HG03432 (cell line): ENCODE data around the gene MINPP1.
"Not testable (repeated sequence)": the region's sequence is repeated elsewhere in the genome, so short reads cannot be mapped to it uniquely, and the experiment has no call there.

Experiments used
- ATAC-seq: cut with Tn5 transposase; IDR thresholded peaks from one replicate; pipeline ENCODE4 v1.9.1; 2021; ENCODE audit warnings: mild to moderate bottlenecking, moderate library complexity; ENCODE audit not compliant: unreplicated experiment

Gene MINPP1, protein sequence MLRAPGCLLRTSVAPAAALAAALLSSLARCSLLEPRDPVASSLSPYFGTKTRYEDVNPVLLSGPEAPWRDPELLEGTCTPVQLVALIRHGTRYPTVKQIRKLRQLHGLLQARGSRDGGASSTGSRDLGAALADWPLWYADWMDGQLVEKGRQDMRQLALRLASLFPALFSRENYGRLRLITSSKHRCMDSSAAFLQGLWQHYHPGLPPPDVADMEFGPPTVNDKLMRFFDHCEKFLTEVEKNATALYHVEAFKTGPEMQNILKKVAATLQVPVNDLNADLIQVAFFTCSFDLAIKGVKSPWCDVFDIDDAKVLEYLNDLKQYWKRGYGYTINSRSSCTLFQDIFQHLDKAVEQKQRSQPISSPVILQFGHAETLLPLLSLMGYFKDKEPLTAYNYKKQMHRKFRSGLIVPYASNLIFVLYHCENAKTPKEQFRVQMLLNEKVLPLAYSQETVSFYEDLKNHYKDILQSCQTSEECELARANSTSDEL

DNA sequence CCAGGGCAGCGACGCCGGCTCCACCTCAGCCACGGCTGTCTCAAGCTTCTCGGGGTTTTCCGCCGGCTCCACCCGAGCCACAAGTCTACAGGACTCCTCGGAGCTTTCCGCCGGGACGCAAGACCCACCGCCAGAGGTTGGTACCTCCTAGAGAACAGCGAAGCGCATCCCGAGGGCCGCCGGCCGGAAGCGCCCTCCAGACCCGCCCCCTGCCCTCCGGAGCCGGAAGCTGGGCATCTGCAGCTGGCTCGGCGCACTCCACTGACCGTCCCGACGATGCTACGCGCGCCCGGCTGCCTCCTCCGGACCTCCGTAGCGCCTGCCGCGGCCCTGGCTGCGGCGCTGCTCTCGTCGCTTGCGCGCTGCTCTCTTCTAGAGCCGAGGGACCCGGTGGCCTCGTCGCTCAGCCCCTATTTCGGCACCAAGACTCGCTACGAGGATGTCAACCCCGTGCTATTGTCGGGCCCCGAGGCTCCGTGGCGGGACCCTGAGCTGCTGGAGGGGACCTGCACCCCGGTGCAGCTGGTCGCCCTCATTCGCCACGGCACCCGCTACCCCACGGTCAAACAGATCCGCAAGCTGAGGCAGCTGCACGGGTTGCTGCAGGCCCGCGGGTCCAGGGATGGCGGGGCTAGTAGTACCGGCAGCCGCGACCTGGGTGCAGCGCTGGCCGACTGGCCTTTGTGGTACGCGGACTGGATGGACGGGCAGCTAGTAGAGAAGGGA lies at the start of gene MINPP1:
Gene MINPP1, plus strand, starts transcription at position 254 of the 726 bp plus-strand sequence. Its CDS starts 23 bp downstream, at position 277.
- ATAC-seq: peak; percentile 95

DNA sequence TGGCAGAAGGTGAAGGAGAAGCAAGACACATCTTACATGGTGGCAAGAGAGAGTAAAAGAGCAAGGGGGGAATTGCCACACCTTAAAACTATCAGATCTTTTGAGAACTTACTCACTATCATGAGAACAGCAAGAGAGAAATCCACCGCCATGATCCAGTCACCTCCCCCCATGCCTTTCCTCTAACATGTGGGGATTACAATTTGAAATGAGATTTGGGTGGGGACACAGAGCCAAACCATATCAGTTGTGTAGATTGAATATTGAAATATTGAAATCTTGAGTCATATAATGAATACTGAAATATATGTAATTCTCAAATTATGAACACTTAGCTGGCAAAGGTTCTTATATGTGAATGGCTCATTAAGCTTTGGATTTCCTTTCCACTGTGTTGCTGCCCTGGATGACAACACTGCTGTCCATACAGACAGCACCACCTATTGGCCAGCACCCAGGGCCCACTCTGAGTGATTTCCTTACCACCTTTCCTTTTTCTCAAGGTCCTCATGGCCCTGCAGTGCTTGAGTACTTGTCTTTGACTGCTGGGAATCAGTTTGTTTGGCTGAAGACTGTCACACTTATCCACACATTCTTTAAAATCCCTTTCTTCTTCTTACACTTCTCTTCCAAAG lies 48.0 kb upstream of the MINPP1 start:
- not testable (repeated sequence) for ATAC-seq

DNA sequence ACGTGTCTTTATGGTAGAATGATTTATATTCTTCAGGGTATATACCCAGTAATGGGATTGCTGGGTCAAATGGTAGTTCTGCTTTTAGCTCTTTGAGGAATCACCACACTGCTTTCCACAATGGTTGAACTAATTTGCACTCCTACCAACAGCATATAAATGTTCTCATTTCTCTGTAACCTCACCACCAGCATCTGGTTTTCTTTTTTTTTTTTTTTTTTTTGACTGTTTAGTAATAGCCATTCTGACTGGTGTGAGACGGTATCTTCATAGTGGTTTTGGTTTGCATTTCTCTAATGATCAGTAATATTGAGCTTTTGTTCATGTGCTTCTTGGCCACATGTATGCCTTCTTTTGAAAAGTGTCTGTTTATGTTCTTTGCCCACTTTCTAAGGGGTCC lies 42.9 kb upstream of the MINPP1 start:
- not testable (repeated sequence) for ATAC-seq

DNA sequence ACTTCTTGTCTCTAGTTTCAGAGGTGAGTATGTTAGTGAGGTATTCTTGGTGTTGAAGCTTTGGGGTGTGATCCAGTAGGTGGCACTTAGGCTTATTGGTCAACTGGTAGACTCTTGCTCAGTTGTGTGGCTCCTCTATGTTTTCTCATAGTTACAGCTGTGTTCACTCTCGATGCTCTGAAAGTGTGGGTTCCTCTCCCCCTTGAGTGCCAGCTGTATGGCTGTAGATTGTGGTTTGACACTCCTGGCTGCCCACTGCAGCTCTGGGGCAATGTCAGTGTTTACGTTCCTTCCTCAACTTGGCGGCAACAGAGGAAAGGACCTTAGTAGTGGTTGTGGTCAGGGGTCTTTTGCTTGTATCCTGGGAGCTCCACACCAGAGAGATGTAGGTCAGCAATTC lies 37.8 kb upstream of the MINPP1 start:
- ATAC-seq: not testable (repeated sequence)

DNA sequence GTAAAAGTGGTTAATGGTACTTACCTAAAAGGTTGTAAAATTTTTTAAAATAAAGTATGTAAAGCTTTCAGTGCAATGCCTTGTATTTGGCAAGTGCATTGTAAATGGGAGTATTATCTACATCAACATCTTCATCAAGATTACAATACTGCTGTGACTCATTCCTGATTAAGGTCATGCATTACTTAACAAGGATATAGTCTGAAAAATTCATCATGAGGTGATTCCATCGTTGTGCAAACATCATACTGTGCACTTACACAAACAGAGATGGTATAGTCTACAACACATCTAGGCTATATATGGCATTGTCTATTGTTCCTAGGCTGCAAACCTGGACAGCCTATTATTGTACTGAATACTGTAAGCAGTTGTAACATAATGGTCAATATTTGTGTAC lies 16.0 kb upstream of the MINPP1 start:
- not testable (repeated sequence) for ATAC-seq

DNA sequence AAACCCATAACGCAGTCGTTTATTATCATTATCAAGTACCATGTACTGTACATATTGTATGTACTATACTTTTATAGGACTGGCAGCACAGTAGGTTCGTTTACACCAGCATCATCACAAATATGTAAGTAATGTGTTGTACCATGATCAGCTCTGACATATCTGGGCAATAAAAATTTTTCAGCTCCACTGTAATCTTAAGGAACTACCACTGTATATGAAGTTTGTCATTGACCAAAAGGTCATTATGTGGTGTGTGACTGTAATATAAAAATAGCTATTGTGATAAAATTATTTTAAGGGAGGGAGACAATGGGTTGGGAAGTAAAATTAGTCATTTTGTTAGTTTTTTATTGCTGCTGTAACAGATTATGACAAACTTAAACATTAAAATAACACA lies 14.4 kb upstream of the MINPP1 start:
- ATAC-seq: not testable (repeated sequence)

DNA sequence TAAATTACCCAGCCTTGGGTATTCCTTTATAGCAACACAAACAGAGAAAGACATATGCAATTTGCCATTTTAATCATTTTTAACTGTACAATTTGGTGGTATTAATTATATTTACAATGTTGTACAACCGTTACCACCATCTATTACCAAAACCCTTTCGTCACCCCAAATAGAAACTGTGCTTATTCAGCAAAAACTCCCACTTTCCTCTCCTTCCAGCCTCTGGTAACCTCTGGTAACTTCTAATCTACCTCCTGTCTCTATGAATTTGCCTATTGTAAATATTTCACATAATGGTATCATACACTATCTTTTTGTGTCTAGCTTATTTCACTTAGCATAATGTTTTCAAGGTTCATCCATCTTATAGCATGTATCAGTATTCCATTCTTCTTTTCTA lies 12.2 kb upstream of the MINPP1 start:
- not testable (repeated sequence) for ATAC-seq

DNA sequence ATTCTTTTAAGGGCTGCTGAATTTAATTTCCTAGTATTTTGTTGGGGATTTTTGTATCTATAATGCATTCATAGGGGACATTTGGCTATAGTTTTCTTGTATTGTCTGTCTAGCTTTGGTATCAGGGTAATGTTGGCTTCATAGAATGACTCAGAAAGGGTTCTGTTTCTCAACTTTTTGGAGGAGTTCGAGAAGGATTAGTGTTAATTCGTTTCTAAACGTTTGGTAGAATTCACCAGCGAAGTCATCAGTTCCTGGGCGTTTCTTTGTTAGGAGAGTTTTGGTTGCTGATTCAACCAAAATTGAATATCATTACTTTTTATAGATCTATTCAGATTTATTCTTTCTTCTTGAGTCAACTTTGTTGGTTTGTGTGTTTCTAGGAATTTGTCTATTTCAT lies 9.2 kb upstream of the MINPP1 start:
- ATAC-seq: not testable (repeated sequence)

DNA sequence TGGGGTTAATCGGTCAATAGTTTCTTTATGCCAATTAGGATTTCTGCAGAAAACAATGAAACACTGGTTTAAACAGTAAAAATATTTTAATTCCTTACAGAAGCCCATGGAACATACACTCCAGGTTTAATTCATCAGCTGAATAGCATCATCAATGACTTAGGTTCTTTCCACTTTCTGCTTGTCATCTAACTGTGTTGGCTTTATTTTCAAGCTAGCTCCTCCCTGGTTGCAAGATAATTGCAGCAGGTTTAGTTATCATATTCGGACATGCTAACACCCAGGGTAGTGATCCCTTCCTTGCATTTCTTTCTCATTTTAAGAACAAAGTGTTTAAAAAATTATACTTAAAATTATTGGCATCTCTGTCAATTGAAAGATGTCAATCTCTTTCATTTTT lies 7.3 kb upstream of the MINPP1 start:
- ATAC-seq: not testable (repeated sequence)

DNA sequence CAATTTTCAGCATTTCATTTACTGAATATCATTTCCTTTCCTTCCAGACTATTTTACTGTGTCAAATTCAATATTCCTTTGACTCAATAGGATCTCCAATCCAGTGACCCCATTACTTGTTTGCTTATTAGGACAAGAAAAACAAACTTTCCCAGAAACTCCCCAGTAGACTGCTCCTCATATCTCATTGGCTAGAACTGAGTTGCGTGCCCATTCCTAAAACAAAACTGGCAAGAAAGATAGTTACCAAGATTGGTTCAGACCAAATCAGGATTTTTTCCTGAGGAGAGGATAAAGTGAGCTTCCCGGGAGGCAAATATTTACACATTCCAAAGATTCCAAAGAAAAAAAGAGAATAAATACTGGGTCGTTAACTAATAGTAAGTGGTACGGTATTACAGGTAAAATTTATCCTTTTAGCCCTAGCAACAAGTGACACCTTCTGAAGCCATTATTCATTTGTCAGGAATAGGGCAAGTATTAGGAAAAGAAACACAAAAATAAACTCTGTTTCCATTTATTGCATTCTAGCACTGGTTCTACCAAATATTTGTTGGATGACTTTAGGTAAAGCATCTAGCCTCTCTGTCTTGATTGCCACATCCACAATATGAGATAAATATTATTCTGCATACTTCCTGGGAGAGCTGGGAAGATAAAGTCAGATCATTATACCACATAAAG lies 6.4 kb upstream of the MINPP1 start:
- not testable (repeated sequence) for ATAC-seq

DNA sequence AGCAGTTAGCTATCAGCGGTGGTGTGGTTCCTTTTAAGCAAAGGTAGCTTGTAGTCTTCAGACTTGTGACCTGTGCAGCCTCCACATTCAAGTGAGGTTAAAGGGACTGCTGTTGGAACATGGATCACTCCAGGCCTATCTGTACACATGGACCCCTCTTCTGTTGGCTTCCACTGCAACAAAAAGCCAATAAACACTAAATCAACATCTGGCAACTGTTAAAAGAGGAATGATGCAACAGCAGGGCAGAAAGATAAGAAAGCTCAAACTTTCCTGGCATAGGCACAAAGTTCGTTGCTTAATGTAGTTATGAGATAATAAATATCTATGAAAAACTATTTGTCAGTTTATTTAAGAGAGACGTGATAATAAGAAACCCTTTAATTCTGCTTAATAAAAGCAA lies 4.0 kb upstream of the MINPP1 start:
- no peak for ATAC-seq

DNA sequence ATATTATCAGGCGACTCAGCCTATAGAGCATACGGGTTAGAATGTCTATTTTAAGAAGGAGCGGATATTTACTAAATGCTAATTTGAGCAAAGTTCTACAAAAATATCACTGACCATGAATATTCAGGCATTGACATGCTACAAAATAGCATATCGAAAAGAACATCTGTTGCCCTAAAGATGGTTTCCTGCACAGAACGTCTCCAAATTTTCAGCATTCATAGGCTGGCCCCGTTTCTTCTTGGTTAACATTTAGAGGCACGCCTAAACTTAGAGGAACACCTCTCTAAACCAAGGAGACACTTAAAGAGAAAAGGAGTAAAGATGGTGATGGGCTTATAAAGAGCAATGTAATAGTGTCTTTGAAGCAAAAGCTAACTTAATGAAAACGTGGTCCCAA lies 1.3 kb upstream of the MINPP1 start:
- ATAC-seq: no peak

DNA sequence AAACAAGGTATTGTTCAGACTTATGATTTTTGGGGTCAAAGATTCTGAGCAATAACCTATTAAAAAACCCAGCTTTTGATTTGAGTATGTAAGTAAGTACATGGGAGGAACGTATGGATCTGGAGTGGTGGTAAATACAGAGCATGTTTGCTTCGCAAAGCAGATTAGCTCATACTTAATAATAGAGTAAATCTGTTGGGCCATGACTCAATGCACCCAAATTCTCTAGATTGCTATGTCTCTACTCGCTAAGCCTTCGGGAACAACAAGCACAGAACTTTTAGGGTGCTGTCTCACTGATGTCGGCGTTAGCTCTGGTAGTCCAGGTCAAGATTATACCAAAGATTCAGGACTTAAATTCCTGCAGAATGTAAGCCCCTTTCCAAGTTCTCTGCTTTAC lies 807 bp upstream of the MINPP1 start:
- no peak for ATAC-seq

DNA sequence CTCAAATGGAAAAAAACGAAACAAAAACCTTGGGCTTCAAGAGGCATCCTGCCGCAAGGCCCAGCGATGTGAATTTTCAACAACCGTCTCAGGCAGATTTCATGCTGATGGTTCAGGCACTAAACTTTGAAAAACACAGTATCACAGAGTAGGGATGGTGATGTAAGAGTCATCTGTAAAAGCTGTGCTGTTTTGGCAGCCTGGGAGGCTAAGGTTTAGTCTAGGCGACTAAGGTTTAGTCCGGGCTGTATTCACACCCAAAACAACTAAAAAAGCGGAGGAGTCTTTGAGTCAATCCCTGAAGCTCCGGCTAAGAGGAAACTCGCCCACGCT lies 420 bp upstream of the MINPP1 start:
- ATAC-seq: no peak

DNA sequence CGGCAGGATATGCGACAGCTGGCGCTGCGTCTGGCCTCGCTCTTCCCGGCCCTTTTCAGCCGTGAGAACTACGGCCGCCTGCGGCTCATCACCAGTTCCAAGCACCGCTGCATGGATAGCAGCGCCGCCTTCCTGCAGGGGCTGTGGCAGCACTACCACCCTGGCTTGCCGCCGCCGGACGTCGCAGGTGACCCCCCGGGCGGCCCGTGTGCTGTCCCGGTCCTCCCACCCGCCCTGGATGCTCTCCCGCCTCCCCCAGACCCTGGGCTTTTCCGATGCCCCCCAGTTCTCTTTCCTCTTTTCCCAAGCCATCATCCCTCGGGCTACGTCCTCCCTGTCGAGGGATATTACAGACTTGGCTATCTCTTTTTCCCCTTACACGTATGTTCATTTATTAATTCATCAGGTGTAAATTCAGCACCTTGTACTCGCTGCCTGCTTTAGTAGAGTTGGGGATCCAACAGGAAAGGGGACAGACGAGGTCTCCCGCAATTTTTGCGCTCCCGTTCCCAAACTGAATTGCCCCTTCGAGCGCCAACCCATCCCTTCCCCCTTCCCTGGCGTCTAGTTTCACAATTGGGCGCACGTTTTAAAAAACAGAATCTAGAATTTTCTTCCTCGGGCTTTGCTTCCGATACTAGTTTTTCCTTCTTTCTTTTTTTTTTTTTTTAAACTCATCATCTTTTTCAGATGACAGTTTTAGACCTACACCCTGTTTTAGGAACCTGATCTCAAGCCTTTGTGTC lies 846 bp downstream of the MINPP1 start:
- peak; percentile 61 for ATAC-seq

DNA sequence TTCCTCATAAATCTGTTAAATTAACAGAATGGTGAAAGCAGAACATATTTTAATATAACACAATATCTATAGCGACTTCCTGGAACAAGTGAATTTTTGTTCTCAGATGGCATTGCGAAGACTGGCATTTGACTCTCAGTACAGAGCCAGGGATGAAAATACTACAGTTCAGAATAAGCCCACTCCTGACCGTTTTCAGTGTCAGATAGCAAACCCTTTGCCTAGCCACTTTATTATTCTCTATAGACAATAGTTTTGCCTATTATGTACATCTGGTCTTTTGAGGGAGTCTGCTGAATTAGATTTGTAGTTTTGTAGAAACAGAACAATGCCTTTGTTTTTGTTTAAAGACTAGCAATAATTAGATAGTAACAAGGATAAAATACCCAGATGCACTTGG lies 2.3 kb downstream of the MINPP1 start:
- ATAC-seq: no peak

DNA sequence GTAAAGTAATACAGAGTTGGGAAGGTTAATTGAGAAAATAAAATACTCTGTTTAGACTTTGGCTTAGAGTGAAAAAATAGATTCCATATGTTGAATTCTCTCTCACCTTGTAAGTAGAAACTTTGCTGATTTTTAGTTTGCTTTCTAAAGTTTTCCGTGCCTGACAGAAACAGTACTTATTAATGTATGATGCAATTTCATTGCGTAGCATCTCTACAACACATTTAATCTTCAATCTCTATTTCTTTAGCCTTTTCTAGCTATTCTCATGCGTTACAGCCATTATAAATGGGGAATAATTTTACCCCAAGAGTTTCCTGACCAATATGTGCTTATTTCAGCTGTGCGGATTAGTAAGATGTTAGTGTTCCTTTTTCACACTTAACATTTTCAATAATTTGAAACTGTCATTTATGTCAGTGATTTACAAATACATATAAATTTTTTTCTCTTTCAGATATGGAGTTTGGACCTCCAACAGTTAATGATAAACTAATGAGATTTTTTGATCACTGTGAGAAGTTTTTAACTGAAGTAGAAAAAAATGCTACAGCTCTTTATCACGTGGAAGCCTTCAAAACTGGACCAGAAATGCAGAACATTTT lies 3.3 kb downstream of the MINPP1 start:
- ATAC-seq: no peak

DNA sequence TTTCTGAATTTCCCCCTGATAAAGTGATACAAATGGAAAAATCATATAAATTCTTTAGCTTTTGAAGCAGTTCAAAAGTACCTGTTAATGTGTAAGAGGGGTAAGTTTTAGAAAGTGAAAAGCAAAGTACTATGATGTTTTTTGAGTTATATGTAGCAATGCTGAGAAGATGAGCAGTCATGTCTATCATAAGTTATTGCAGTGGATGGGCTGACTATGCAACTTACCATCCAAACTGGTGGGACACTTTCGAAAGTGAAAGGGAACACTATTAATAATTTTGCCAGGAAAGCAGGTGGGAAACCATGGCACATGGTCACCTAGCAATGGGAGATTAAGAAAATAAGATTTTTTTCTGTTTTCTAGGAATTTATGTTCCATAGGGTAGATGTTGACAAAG lies 4.1 kb downstream of the MINPP1 start:
- ATAC-seq: no peak

DNA sequence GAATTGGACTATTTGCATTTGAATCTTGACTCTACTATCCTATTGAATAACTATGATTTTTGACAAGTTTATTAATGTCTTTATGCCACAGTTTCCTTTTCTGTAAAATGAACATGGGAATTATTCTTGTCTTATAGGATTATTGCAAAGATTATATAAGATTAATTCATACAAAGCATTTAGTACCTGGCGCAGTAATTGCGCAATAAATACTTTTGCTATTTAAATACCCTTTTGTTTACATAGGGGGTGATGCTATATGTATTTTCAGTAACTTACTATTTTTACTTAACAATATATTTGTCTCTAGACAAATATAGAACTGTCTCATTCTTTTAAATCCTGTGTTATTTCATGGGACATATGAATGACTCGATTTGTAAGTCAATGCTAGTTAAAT lies 5.3 kb downstream of the MINPP1 start:
- no peak for ATAC-seq

DNA sequence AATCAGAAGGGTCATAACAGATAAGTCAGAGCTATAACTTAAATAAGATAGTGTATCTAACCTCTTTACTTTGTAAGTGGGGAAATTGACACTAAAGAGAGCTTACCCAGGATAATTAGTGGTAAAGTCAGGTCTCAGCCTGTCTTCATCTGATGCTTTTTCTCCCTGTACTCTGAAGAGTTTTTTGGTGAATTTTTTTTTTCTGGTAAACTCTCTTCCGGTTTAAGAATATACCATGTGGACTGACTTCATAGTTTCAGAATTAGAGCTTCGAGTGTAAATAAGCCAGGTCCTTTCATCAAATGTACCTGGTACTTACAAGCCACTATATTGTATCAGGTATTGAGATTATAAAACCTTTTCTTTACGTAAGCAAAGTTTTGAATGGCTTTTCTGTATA lies 6.8 kb downstream of the MINPP1 start:
- no peak for ATAC-seq
